HG03457 (cell line): ENCODE results near the gene RNF169.
A peak's percentile ranks its signal among the peaks of the same experiment; 100 is the strongest.

Experiments
- ATAC-seq: cut with Tn5 transposase; IDR thresholded peaks from one replicate; pipeline ENCODE4 v1.9.1; 2021; ENCODE audit warnings: moderate number of reproducible peaks; ENCODE audit not compliant: unreplicated experiment

RNF169 gene, protein sequence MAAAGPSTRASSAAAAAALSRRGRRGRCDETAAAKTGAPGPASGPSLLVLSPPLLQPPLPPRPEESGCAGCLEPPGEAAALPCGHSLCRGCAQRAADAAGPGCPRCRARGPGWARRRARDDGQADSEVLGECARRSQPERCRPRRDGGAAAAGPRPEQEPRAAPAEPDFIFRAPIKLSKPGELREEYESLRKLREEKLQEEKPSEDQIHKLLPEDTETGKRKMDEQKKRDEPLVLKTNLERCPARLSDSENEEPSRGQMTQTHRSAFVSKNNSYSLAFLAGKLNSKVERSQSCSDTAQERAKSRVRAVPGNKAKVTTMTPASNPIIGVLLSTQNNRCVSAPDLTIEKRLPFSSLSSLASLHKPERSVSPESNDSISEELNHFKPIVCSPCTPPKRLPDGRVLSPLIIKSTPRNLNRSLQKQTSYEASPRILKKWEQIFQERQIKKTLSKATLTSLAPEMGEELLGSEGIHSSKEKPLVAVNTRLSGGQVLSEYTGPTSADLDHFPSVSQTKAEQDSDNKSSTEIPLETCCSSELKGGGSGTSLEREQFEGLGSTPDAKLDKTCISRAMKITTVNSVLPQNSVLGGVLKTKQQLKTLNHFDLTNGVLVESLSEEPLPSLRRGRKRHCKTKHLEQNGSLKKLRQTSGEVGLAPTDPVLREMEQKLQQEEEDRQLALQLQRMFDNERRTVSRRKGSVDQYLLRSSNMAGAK

DNA sequence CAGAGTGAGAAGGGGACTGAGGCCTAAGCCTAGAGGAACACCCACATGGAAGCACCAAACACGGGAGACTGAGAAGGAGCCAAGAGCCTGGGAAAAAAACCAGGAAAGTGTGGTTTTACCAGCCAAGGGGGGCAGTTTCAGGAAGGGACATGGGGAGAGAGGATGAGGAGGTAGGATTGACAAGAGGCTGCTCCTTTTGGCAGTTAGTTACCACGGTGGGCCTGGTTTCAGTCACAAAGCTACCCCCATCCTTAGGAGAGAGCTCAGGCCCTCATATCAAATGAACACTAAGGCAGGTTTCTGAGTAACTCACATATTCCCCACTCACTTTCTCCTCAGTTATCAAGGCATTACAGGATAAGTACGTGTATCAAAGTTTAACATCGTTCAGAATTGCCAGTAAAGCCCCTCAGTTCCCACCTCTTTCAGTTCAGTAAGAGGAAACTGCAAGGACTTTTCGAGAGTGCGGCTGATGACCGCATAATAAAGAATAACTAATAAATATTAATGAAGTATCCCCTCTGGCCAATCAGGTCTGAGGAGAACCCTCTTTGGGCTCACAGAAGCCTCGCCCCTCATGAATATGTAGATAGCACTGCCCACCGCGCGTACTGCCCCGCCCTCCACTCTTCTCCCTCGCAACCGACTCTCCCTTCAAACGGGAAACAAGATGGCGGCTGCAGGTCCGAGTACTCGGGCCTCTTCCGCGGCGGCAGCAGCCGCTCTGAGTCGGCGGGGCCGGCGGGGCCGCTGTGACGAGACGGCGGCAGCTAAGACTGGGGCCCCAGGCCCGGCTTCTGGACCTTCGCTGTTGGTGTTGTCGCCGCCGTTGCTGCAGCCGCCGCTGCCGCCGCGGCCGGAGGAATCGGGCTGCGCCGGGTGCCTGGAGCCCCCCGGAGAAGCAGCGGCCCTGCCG, at the start of gene RNF169:
Gene RNF169, plus strand, starts transcription at position 639 of the 916 bp plus-strand sequence. Its CDS starts 32 bp downstream, at position 671.
- peak; percentile 88 for ATAC-seq

DNA sequence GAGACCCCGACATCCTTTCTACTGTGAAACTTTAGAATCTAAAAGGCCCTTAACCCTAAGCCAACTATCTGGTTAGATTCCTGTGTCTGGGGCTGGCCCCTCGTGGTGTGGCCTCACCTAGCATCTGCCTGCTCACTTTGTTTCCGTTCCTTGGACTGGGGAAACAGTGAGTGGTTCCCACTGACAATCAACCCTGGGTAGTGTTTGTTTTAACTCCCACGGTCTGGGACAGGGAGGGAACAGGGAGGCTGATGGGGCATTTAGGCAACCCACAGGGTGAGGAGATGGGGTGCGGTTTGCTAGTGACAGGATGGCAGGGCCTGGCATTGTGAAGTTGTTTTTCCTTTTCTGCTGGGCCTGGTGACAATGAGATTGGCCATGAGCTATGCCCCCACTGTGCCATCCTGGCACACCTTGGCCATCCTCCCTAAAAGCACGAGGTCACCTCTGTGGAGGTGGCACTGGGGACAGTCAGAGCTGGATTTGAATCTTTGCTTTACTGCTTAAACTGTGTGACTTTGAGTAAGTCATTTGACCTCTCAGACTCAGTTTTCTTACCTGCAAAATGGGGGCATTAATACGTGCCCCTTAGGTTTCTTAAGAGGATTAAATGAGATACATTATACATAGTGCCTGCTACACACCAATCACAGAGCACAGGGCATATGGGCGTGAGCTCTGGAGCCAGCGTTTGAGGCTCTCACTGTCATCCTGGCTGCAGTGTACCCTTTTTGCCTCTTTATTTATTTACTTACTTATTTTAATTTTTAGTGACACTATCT, 48.8 kb upstream of the RNF169 start:
- ATAC-seq, result no peak

DNA sequence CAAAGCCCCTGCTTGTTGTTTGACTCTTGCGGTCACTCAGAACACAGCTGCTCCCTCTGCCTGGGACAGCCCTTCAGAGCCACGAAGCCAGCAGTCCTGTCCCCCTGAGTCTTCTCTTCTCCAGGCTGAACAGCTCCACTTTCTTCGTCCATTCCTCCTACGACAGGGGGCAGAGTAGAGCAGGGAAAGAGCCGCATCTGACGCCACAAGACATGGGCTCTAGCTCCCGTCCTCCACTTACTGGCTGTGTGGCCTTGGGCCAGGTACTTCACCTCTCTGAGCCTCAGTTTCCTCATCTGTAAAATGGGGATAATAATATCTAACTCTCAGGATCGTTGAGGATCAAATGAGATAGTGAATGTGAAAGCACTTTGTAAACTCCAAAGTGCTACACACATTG, 47.3 kb upstream of the RNF169 start:
- ATAC-seq, result no peak

DNA sequence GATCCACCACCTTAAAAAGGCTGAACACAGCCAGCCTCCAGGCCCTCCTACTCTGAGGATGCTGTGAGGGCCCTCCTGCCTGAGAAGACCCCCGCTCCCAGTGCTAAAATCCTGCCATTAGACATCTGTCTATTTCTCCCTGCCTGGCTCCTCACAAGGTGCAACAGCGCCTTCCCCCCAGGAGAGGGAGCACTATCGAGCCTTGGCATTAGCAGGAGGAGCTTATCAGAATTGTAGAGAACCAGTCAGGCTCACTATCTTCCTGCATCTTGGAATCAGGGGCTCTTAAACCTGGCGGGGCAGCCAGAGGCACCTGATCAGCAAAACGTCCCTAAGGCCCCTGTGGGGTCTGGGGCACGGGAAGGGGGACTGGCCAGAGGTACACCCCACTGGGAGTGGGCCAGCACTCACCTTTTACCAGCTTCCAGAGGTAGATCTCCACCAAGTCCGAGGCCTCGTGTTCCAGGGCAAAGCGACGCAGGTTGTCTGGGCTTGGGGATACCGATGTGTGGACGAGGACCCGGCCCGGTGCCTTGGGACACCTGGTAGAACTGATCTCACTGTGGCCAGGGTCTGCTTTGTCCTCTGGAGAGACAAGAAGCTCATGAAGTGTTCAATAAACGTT, 46.2 kb upstream of the RNF169 start:
- no peak for ATAC-seq

DNA sequence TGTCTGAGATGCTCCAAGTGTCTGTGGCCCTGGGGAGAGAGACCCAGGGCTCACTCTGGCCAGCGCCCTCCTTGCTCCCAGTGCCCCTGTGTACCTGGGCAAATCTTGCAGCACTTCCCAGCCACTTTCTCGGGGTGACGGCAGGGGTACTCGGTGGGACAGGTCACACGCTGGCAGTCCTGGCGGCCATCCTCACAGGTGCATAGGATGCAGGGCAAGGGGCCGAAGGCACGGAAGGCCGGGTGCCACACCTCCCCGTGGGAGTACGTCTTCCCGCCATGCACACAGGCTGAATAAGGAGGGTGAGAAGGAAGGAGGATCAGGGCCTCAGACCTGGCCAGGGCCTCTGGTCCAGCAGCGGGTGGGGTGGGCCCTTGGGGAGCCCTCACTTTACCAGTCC, 45.4 kb upstream of the RNF169 start:
- ATAC-seq, result no peak

DNA sequence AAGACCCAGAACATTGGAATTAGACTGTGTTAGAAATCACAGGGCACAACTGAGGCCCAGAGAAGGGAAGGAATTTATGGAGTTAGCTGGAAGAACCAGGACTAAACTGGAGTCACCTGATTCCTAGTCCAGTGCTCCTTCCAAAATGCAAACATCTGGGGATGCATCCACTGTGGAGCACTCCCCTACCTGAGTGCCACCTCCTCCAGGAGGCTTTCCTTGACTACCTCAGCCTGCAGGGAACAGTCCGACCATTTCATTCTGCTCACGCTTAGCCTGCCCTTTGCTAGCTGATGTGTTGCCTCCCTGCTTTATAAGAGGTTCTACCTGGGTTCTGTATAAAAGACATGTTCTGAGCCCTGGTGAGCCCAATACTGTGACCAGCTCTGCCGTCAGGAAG, 41.5 kb upstream of the RNF169 start:
- no peak for ATAC-seq

DNA sequence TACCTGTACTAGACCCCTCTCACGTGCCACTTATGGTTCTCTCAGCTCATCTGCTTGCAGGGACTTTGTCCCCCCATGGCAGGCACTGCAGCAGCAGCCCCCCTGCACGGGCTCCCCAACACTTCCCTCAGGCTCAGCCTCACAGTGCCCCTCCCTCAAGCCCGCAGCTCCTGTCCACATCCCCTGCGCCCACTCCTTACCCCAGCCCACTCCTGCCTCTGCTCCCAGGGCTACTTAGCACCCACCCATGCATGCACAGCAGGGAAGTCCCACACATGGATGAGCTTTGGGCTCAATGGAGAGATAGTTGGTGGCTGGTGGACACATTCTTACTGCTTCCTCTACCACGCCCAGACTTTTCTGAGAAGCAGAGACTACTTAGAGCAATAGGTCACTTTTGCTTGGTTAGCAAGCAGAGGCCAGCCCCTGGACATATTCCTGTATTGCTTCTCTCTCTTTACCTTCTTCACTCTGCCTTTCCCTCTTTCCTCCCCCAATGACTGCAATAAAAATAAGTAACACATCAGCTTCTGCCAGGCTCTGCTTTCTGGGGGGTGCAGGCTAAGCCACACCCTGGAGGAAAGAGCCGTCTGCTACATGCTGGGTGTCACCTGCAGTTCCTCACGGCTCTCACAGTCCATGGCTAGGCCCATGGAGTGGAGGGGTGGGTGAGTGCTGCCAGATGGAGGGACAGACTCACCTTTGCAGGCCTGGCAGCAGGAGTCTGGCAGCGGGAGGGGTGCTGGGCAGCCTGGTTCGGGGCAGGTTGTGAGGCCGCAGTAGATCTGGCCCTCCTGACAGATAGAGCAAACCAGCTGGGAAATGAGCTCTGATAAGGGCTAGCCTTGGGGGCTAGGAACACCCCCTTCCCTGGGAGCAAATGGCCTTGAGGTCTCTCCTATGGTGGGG, 40.8 kb upstream of the RNF169 start:
- ATAC-seq, result no peak

DNA sequence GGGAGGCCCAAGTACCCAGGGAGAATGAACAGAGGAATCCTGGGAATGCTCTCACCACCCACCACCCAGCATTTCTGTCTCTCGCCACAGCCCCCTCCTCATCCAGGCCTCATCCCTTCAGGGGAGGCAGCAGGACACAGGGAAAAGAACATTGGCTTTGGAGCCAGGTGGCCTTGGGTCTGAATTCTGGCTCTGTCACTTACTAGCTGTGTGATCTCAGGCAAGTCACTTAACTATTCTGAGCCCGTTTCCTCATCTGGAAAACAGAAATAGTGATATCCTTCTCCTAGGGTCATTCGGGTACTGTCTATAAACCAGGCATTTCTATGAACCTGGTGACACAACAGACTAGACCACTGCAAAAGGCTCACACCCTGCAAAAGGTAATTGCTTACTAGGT, 39.5 kb upstream of the RNF169 start:
- no peak for ATAC-seq

DNA sequence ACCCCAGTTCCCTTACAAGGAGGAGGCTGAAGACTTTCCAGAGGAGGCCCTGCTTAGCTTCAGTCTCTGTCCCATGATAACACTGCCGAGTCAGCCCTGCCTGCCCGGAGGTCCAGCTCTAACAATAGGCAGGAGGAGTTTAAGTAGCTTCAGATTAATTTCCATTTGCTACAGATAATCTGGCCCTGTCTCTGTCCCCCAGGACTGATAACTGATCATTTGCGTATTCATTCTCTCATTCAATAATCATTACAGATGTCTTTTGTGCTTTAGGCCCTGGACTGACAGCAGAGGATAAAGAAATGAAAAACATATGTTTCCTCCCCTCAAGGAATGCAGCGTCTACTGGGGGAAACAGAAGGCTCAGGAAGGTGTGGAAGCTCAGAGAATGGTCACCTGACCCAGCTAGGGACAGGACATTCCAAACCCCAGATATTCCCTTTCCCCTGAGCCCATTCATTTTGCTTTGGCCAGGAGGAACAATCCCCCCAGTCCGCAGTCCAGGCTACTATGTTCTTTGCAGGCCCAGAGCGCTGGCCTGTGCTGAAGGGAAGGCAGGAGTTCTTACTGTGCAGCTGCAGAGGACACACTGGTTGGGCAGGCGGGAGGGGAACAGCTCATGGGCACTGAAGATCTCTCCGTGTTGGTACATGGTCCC, 38.2 kb upstream of the RNF169 start:
- ATAC-seq, result no peak

DNA sequence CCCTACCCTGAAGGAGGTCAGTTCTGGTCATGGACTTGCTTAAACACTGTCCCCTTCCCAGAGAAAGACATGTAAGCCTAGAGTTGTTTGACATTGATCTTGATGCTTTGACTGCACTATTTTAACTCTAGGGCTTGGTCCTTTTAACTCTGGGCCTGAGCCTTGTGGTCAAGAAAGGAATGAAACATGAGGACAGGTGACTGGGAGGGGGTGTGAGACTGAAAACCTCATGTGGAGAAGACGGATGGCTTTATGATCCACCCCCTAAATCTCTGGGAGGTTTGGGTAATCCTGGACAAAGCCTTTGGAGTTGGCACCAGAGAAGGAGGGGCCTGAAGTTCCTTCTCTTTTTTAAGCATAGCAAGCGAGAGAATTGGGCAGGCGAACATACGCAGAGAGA, 35.0 kb upstream of the RNF169 start:
- no peak for ATAC-seq

DNA sequence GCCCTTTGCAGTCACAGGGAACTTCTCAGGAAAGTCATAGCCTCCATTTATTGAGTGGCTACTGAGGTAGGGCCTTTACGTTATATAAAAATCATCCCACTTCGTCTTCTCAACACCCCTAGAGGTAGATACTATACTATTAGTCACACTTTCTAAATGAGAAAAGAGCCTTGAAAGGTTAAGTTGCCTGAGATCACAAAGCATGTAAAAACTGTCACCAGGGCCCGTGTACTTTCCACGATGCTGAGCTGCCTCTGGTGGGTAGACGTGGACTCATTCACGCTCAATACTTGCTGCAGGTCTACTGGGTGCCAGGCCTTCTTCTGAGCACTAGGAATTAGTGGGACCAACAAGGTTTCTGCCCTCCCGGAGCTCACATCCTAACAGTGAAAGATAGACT, 33.7 kb upstream of the RNF169 start:
- ATAC-seq, result no peak

DNA sequence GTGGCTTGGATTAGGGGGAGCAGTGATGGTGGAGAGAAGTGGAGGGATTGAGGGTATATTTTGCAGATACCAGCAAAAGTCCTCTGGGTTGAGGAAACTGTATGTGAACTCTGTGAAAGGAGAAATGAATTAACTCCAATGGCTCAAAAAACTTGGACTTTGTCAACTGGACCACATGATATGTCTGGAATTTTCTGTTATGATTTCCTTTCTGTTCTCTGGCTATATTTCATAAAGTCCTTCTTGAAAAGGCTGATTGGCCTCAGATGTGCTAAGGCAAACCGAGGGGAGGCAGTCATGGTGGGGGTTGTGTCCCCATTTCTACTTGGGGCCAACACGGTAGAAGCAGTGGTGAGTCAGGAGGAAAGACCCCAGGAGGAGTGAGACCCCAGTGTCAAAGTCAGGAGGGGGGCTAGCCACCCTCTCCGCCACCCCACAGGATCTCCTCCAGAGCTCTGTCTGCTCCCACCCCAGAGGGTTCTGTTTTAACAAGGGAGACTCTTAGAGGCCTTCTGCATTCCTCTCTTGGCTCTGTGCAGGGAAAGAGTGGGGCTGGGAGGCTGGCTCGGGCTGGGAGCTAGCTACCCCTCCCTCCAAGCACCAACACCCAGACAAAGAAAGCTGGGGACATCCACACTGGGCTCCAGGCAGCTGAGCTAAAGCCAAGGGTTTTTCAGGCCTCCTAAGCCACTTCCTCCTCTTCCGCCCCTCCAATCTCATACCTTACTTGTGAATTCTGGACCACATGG, 31.3 kb upstream of the RNF169 start:
- no peak for ATAC-seq

DNA sequence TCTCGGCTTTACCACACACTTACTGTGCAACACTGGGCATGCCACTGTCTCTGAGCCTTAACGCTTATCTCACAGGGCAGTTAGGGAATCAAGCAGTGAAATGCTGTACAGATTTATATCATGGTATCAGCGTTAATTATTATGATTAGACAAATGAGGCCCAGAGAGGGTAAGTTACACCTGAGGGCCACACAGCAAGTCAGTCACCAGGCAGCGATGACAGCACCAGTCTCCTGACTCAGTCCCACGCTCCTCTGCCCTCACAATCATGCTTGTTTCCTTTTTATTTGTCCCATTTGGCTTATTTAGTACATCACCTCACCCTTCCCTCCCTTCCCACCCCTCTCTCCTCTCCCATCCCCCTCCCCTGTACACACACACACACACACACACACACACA, 29.6 kb upstream of the RNF169 start:
- no peak for ATAC-seq

DNA sequence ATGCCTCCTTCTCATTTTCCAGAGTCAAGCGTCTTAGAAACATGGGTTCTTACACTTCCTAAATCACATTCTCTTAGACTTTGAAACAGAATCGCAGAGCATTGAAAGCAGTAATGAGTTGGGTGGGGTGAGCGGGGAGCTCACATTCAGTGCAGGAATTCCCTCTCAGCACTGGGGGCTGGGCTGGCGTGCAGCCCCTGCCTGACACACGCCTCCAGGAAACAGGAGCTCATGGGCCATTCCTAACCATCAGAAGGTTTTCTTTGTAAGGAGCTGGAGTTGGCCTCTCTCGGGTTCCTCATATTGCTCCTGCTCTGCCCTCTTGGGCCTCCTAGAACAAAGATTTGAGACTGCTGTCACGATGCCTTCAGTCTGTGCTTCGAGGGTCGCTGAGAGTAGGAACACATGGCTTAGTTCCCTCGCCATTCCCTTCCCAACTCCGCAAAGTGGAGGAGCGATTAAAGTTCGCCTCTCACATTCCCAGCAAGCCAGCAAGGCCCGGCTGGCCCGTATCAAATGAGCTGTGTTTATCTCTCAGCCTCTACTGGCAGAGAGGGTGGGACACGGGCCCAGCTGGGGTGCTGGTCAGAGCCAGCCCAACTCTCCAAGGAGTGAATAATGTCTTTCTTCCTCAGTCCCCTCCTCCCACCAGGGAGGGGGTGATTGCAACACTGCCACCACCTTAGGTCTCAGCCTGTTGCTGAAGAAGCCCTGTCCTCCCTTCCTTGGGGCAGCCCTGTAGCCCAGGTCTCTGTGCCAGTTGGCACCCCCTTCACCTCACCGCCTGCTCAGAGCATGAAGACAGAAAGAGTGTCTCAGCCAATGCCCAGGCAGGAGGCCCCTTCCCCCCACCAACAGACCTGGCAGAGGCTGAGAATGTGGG, 27.8 kb upstream of the RNF169 start:
- ATAC-seq, result no peak

DNA sequence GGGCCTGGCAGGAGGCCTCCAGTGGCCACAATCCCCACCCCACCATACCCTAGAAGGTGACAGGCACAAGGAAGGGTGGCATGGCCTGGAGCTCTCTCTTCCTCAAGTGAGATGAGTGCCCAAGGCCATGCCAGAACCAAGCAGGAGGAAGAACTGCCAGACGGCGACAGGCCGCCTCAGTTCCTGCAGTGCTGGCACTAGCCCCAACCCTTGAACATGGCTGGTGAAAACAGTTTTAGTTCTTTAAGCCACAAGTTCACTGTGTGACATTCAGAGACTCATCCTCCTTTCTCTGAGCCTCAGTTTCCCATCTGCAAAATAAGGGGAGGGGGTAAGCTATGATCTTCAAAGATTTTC, 27.2 kb upstream of the RNF169 start:
- no peak for ATAC-seq

DNA sequence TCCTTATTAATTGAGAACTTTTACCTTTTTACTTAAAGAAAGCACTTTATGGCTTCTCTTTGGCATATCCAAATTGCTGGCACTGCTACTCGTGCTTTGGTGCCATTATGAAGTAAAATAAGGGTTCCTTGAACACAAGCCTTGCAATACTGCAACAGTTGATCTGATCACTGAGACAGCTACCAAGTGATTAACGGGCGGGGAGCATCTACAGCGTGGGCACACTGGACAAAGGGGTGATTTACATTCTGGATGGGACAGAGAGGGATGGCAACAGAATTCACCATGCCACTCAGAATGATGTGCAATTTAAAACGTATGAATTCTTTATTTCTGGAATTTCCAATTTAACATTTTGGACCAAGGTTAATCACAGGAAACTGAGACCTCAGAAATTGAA, 25.1 kb upstream of the RNF169 start:
- ATAC-seq, result no peak

DNA sequence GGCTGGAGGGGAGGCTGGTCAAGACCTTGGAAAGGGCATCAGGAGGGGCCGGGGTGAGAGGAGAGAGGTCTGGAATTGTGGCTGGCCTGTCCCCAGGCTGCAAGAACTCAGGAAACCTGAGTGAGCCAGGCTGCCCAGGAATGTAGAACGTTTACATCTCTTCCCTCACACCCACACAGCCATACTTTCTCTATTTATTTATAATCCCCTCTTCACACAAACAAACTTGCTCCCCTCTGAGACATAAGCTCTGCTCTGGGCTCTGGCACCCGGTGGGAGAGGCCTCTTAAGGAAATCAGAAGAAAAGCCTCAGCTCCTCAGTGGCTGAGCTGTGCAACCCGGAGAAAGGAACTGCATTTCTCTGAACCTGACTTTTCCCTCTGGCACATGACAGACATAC, 22.9 kb upstream of the RNF169 start:
- no peak for ATAC-seq
